ENCODE results near the gene CRYGN.

The CRYGN gene, protein sequence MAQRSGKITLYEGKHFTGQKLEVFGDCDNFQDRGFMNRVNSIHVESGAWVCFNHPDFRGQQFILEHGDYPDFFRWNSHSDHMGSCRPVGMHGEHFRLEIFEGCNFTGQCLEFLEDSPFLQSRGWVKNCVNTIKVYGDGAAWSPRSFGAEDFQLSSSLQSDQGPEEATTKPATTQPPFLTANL

DNA sequence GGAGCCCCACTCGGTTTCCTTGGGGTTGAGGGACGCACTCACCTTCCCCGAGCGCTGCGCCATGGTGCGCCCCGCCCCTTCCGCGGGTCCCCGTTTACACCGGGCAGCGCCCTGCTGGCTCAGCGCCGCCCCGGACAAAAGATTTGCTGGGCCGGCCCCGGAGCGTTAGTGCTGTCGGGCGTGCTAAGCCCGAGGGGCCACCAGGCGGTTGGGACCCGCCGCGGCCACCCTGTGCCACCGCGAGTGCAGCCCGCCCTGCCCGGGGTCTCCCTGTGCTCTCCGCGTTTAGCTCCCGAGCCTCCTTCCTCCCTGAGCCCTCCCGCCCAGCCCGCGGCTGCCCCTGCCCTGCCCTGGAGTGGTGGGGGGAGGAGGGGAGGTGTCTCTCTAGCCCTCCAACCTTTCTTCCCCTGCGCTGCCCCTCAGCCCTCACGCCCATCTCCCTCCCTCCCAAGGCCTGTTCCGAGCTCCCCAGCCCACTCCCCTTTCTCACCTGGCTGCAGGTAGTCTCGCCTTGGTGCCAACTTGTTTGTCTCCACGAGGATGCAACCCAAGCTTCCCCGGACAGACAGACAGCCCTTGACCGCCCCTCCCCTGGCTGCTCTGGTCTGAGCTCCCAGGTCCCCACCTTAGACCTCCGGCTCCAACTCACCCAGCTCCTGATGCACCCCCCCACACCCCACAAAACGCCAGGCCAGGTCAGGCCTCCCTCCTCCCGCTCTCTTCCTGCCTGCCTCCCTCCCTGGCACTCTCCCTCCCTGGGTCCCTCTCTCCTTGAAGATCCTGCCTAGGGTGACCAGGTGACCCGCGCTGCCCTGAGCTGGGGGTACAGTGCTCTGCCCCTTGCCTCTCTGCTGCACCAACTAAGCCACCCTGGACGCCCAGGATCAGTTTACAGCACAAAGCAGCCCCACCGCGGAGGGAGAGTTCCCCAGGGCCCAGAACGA lies at the start of gene CRYGN:
TSS of gene CRYGN (minus strand) at position 287 of the 944 bp plus-strand sequence. CDS start at position 63, 224 bp downstream.
- DNase-seq = peak; percentile 47

DNA sequence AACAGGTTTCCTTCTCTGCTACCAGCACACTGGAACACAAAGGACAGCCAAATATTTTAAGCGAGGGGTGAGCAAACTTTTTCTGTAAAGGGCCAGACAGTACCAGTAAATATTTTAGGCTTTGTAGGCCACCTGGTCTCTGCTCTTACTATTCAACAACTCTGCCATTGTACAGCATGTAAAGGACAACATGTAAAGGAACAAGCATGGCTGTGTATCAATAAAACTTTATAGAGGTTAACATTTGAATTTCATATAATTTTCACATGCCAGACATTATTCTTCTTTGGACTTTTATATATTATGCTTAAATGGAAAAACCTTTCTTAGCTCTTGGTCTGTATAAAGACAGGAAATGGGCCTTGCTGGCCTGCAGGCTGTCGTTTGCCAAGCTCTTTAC lies 49.6 kb upstream of the CRYGN start:
- no peak for DNase-seq

DNA sequence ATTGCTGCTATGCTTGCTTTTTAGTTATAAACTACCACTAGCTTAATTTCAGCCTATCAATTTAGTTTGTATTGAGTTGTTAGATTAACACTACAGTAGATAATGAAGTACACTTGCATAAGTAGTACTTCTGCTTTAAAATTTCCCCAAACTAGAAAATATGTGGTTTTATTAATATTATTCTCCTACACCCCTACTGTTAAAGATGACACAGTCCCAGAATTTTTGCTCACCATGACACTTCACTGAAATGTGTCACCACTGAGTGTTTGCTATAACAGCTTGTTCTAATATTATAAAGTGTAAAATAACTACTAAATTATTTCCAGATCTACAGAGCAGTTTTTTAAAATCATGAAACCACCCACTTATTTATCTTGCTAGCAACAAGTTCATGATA lies 48.2 kb upstream of the CRYGN start:
- no peak for DNase-seq

DNA sequence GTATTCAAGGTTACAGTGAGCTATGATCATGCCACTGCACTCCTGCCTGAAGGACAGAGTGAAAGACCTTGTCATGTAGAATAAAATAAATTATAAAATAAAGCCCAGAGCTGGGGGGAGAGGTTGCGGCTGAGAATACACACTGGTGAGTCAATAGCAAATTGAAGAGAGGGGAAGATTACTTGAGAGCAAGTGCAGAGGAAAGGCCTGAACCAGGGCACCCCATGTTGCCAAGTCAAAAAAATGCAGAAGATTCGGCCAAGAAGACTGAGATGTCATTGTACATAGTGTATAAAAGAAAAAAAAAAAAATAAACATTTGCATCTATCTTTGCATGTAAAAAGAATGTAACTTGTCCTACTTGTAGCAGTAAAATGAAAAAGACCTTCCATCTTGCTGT lies 47.3 kb upstream of the CRYGN start:
- no peak for DNase-seq

DNA sequence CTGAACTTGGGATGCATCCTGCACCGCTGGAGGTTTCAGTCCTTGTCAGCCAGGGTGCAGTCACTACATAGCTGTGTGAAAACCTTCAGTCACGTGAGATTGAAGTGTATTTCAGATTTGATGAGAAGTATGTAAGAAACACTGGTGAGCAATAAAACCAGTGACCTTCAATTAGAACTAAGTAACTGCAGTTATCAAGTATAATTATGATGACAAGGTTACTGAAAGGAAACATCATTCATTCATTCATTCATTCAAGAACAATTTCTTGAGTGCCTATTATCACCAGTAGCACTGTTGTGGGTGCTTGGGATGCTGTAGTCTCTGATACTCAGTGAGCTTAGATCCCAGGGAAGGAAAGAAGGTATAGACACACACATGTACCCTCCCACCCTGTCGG lies 46.1 kb upstream of the CRYGN start:
- no peak for DNase-seq

DNA sequence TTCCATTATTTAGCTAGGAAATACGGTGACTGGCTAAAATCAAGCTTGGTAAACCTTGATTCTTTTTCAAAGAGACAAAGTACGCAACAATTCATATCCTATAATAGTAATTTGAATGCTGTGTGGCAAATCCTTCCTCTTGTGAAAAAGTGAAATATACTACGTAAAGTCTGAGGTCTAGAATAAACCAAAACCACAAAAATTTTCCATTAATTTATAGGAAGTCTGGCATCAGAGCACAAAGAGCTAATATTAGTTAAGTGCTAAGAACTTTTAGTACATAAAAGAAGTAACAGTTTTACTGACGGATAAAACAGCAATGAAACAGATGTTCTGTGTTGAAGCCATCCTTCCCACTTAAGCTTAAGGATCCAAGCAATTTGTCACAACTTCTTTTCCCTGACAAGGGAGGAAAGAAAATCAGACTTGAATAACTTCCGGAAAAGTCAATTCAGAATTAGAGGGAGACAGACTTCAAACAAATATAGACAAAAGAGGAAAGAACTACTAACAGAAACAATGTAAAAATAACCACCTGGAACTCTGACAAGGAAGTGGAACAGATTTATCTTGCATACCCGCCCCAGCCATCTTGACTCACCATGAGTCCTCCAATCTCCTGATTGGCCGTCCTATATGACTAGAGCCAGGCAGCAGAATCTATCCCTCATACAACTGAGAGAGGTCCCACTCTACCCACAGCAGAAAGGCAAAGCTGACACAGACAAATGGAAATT lies 45.2 kb upstream of the CRYGN start:
- no peak for DNase-seq

DNA sequence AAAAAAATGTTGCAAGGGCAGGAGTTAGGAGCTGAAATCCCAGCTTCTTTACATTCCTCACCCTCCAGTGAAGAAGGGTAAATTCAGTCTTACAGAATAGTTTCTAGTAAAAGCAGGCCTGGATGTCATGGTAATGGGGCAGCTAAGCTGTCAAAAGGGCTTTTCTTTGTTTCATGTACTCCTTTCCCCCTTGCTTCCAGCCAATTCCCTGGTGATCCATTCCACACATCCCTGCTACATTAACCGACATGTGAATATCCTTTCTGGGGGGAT lies 43.7 kb upstream of the CRYGN start:
- DNase-seq = no peak

DNA sequence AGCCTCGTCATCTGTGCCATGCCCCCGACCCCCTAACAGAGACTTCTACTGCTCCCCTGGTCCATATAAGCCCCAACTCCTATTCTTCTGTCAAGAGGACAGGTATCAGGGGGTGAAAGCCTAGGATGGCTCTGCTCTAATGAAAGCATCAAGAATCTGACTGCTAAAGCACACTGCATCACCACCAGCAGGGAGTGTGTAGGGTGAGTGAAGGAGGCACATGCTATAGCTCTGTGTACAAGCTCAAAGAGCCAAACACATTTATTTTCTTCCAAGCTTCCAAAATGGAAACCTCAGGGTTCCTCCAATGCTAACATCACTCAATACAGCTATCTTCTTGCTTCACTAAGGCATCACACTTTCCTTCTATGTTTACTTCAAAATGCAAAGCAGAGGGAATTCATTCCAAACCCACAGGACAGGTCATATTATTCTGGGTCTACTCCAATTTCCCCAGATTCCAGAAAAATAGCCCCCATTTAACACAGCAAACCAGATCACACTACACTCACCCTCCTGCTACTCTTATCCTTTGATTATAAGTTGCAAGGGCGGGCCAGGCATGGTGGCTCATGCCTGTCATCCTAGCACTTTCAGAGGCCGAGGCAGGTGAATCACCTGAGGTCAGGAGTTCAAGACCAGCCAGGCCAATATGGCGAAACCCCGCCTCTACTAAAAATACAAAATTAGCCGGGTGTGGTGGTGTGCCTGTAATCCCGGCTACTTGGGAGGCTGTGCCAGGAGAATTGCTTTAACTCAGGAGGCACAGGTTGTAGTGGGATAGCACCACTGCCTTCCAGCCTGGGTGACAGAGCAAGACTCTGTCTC lies 43.2 kb upstream of the CRYGN start:
- DNase-seq = no peak

DNA sequence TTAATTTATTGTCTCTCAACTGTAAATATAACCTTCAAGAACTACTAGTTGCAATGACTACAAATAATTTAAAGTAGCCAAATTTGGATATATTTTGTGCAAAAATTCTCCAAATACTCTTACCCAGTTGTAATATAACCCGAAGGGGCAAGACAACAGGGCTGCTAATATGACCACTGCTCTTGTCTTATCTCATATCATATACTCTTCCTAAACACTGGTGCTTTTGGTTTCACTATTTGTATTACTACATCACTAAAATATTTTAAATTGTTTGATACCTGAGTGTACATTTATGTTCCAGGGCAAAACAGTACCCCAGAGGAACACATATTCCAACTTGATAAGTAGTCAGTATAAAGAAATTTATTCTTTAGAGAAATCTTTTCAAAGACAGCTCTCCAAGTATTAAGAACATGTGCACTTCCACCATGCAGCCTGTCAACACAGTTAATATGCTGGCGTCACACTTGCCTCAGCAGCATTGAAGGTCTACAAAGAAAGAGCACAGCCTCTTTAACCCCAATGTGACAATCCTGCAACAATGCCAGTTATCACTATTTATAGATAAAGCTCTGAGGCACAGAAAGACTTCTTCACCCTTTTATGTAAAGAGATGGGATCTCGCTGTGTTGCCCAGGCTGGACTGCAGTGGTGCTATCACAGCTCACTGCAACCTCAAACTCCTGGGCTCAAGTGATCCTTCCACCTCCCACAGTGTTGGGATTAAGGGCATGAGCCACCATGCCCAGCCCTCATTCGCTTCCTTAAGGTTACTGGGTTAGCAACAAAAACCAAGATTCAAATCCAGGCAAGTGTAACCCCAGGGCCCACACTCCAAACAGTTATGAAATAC lies 41.9 kb upstream of the CRYGN start:
- DNase-seq = no peak

DNA sequence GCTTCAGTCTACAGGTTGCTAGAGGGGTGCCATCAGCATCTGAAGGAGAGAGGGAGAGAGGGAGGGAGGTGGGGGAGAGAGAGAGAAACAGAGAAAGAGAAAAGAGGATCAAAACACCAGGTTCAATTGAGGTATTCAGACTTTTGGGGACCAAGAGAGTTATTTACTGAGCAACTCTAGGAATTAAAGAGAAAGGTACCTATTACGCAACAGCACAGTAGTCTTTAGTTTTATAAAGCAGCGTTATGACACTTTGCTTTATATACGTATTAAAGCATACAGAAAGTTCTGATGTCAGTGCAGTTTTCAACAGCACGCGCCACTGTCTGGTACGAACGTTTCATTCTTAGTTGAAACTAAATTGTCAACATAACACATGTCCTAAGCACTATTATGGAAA lies 37.9 kb upstream of the CRYGN start:
- DNase-seq = no peak

DNA sequence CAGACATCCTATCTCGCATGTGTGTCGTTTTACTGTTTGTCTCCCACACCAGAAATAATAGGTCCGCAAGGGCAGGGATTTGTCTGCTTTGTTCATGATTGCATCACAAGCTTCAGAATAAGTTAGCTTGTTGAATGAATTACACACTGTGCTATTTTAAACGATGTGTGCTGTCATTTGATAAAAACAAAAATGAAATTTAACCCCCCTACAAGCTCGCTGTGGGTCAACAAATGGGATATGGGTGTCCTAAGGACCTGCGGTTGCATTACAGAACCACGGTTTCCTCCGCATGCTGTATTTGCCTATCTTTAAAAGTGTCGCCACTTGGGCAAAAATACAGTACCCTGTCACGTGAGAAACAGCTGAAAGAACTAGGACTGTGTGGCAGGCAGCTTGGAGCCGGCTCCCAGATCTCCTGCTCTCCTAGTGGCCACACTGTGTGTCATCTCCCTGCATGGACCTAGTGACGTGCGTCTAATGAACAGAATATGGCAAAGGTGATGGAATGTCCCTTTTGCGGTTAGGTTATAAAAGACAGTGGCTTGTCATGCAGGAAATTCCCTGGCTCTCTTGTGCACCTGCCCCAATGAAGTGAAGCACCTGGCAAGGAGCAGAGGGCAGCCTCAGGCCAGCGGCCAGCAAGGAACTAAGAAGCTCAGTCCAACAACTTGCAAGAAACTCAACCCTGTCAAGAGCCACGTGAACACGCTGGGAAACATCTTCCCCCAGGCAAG lies 32.9 kb upstream of the CRYGN start:
- DNase-seq = no peak

DNA sequence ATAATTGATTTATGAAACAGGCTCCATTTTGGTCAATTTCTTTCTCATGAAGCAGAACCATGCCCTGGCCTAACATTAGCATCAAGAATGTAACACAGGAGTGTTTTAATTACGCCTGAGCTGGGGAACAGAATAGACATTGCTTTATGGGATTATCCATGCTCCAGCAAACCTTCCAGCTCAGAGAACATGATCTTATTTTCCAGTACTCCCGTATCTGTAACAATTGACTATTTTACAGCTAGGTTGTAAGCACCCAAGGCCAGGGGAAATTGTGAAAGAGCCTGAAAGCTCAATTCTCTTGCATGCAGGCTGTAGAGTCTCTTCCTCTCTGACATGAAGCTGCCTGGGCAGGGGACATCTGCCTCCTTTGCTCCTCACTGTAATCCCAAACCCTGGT lies 30.8 kb upstream of the CRYGN start:
- no peak for DNase-seq

DNA sequence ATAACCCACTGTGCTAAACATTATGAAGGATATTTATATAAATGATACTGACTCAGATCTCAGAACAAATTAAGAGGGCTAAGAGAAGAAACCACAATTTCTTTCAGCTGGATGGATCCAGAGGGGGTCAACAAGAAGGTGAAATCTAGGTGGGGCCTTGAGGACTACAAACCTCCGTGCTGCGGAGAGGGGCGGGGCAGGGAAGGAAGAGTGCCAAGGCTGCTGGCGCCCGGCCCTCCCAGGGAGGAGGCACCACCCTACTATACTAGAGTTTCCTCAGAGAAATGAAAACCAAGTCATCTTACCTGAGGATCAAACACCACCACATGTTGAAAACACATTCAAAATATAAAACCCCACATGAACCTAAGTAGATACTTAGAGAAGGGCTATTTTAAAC lies 29.3 kb upstream of the CRYGN start:
- DNase-seq = no peak

DNA sequence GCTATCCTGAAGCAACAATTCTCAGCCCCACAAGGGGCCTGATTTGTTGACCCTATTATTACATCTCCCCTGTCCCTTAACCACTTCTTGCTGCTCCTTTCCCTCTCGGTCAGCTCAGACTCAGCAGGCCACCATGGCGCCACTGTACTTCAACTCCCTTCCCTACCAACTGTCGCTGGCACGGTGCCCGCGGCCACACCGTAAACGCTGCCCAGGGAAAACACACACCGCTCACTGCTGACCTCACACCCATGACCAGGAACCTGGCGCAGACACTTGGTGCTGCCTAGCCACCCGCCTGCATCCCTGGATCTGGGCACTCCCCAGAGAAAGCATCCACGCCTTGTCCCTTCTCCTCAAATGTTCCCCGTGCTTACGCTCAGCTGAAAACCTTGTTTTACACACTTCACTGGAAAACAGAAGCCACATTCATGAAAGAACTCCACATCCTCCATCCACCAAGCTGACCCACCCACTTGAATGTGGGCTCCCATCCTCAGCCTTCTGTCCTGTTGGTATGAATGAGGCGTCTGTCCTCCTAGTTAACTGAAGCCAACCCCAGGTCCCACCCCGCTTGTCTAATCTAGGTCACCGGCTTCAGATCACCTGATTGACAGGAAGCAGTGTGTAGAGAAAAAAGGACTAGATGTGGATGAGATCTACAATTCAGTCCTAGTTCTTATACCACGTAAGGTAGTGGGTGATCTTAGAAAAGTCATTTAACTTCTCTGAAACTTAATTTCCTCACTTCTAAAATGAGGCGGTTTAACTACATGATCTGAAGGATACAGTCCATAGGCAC lies 28.5 kb upstream of the CRYGN start:
- no peak for DNase-seq

DNA sequence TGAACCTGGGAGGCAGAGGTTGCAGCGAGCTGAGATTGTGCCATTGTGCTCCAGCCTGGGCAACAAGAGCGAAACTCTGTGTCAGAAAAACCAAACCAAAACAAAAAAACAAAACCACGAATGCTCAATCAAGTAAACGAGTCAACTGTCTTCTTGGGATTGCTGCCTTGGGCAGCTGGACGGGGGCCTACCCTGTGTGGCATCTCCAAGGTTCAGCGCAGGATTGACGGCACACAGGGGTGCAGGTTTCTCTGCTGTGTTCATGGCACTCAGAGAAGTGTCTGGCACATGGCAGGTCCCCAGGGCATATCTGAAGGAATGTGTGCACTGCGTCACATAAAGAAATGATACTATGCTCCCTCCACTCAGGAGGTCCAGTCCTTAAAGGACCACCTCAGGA lies 25.2 kb upstream of the CRYGN start:
- no peak for DNase-seq

DNA sequence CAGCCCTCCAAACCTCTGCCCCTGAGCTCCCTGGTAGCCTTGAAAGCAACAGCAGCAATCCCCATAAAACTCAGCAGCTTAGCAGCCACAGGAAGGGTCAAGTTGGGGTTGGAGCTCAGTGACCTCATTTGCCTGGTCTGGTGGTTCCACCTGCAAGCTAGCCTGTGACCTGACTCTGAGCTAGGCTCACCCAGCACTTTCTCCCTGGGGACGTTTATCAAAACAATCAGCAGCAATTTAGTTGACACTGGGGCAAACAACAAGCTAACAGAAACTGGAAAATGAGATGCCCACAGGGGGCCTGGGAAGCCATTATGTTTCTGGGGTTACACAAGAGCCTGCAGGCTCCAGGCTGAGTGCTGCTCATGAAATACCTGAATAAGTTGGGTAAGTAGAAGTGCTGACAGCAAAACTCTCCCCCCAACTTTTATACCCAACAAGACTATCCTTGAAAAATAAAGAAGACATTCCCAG lies 22.4 kb upstream of the CRYGN start:
- no peak for DNase-seq

DNA sequence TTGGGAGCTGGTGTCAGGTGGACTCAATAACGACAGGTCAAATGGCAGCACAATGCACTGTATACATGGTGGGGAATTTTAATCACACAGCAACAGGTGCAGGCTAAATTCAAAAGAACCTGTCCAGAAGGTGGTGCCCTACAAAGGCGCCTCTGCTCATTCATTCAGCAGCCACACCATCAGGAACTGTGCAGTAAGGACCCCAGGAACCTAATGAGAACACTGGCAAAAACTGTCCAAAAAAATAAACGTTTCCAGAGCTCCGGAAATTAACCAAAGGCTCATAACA lies 21.9 kb upstream of the CRYGN start:
- DNase-seq = no peak

DNA sequence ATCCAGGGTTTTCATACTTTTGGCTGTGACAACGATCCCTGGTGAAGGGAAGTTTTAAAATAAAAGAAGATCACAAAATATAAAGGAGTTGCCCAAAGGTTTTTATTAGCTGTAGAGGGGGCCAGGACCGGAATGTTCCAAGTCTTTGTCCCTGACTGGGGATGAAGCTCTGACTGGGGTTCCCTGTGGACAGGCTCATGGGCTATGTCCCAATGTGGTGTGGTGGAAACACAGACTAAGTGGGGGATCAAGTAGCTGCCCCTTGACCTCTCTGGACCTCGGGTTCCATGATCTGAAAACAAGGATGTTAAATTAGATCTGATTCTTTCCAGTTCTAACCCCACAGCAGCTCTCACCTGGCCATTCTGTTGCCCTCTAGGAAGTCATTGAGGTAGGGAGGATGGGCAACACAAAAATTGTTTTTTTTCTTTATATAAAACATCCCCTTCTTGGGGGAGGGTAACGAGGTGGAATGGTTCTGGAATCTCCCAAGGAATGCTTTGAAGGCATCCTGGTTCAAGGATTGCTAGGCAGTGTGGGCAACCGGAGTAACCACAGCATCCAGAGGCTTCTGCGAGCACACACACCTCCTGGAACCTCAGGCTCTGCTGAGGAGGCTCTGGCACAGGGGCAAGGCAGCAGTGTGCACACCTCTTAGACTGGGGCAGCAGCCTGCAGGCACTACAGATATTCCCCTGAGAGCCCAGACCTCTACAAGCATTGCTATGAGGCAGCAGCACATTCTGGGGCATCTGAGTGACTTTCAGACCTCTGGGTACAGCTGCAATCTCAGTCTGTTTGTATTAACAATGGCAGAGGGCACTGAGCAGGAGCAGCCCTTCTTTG lies 21.4 kb upstream of the CRYGN start:
- DNase-seq = no peak

DNA sequence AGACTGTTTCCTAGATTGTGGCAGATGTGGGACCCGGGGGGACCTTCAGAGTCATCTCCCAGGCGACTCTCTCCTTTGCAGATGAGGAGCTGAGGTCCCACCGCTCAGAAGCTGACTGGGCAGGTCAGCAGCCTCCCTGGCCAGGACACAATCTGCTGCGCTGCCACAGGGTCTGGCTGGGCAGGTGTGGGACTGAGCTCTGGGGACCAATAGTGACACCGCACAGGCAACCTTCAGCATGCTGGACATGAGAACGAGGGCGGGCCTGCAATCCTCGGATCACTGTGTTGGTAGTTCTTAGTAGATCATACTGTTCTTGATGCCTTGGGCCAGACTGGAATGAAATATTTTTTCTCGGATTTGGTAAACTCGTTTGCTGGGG lies 20.5 kb upstream of the CRYGN start:
- no peak for DNase-seq
